A673 (cell line): ENCODE results near the gene TBC1D26.
"Not testable (repeated sequence)": the region's sequence is repeated elsewhere in the genome, so short reads cannot be mapped to it uniquely, and the experiment has no call there.

ENCODE experiments used
- CTCF ChIP-seq: fragments of 300-800, 200-600 bp; sonication (generic); conservative IDR thresholded peaks from 2 replicates; pipeline ENCODE4 v1.5.1; 2017; ENCODE audit warnings: low read depth, mild to moderate bottlenecking, antibody characterized with exemption, low read length, moderate library complexity, mixed read lengths
- EZH2 ChIP-seq: fragments of 200-600 bp; sonication (generic); IDR thresholded peaks from 2 replicates; pipeline ENCODE4 v1.6.1; 2017; ENCODE audit warnings: borderline replicate concordance, low read depth, mild to moderate bottlenecking, mixed read lengths, antibody characterized with exemption, low read length; ENCODE audit not compliant: poor library complexity, severe bottlenecking

- not testable (repeated sequence) for TF ChIP-seq EZH2, CTCF
These were observed 1.5 kb upstream of the TBC1D26 start for GRCh38 chr17:15730535-15730934.
